ENCODE measurements around the gene PIEZO1.

- TF ChIP-seq CTCF (IDR thresholded peaks at IDR 0.05), result no peak
- TF ChIP-seq POLR2A (IDR thresholded peaks at IDR 0.05), result no peak
These were observed 77.8 kb downstream of the PIEZO1 start for GRCh38 chr16:88706965-88707826.
